SK-N-MC (cell line): ENCODE results near the gene ESF1.

ENCODE experiments used
- EZH2 ChIP-seq: fragments of 200-600 bp; sonication (generic); IDR thresholded peaks from one replicate; pipeline ENCODE4 v1.6.1; 2017; ENCODE audit warnings: antibody characterized with exemption
- POLR2AphosphoS5 ChIP-seq: IDR thresholded peaks from 2 replicates; pipeline ENCODE4 v1.6.1; 2012; ENCODE audit warnings: mild to moderate bottlenecking, low read depth, low read length, borderline replicate concordance

DNA sequence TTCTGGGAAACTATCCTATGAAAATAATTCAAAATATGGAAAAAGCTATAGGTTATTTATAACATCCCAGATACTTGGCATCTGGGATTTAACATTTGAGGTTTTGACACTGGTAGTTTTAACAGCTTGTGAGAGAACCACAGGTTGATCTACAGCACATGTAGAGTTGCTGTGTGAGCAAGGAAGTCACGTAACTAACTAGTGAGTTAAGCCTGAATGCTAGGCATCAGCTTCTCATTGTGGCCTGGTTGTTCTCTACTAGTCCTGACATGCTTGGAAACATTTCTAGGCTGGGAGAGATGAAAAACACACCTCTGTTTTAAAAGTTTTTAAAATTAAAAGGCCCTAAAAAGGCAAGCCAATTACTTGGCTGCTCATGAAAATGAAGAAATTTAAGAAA lies 28.2 kb downstream of the ESF1 start:
- TF ChIP-seq EZH2 (no peak), POLR2AphosphoS5 (no peak)
